AG09309 (cell line): Measurements from ENCODE around the gene YIPF1.

ENCODE experiments used
- DNase-seq: peaks from one replicate; pipeline ENCODE4 v3.0.0-alpha.2; 2010; ENCODE audit warnings: low read depth
- H3K4me3 ChIP-seq: 2 replicates; pipeline ENCODE4 v1.5.1; 2011; ENCODE audit warnings: mild to moderate bottlenecking, low read depth, low read length, moderate library complexity; ENCODE audit not compliant: control insufficient read depth
- CTCF ChIP-seq: IDR thresholded peaks from 2 replicates; pipeline ENCODE4 v1.5.1; 2011; ENCODE audit warnings: mild to moderate bottlenecking, low read depth, low read length, inconsistent platforms; ENCODE audit not compliant: insufficient read depth, control insufficient read depth; ENCODE audit errors: missing control alignments

YIPF1 gene

GRCh38 chr1:53804181-53804580 is 85.4 kb downstream of the YIPF1 start:
- H3K4me3 ChIP-seq = no peak overlapping the region
- DNase-seq = no peak
- no peak for TF ChIP-seq CTCF
